HG03439 (cell line): ENCODE data around the gene LUZP2.

Experiments
- ATAC-seq: cut with Tn5 transposase; IDR thresholded peaks from one replicate; pipeline ENCODE4 v1.9.1; 2021; ENCODE audit warnings: mild to moderate bottlenecking, moderate library complexity; ENCODE audit not compliant: unreplicated experiment

LUZP2 gene

GRCh38 chr11:24708616-24709015 is 211.8 kb downstream of the LUZP2 start:
- ATAC-seq, result no peak

GRCh38 chr11:24709928-24710565 is 213.2 kb downstream of the LUZP2 start:
- ATAC-seq, result no peak

- no peak for ATAC-seq
These were observed 217.7 kb downstream of the LUZP2 start for GRCh38 chr11:24714601-24715000.

- ATAC-seq, result no peak
These were observed 219.6 kb downstream of the LUZP2 start for GRCh38 chr11:24716403-24716802.

- ATAC-seq, result no peak
These were observed 226.4 kb downstream of the LUZP2 start for GRCh38 chr11:24723231-24723630.

- ATAC-seq, result no peak
These were observed 234.7 kb downstream of the LUZP2 start for GRCh38 chr11:24731554-24731953.

GRCh38 chr11:24734742-24735237 is 237.9 kb downstream of the LUZP2 start:
- ATAC-seq, result no peak

GRCh38 chr11:24738972-24739371 is 242.1 kb downstream of the LUZP2 start:
- ATAC-seq, result no peak

GRCh38 chr11:24739637-24740036 is 242.8 kb downstream of the LUZP2 start:
- ATAC-seq, result no peak

- ATAC-seq, result no peak
These were observed 250.7 kb downstream of the LUZP2 start for GRCh38 chr11:24747275-24748251.

- ATAC-seq, result no peak
These were observed 251.4 kb downstream of the LUZP2 start for GRCh38 chr11:24748261-24748660.

- no peak for ATAC-seq
These were observed 257.6 kb downstream of the LUZP2 start for GRCh38 chr11:24754406-24754805.

- ATAC-seq, result no peak
These were observed 258.5 kb downstream of the LUZP2 start for GRCh38 chr11:24755260-24755839.

GRCh38 chr11:24759742-24760141 is 262.9 kb downstream of the LUZP2 start:
- ATAC-seq, result no peak

- ATAC-seq, result no peak
These were observed 263.8 kb downstream of the LUZP2 start for GRCh38 chr11:24760681-24761080.

- ATAC-seq, result no peak
These were observed 265.2 kb downstream of the LUZP2 start for GRCh38 chr11:24762076-24762475.

GRCh38 chr11:24767411-24767810 is 270.6 kb downstream of the LUZP2 start:
- ATAC-seq, result no peak

- no peak for ATAC-seq
These were observed 276.5 kb downstream of the LUZP2 start for GRCh38 chr11:24773322-24773721.

- no peak for ATAC-seq
These were observed 282.9 kb downstream of the LUZP2 start for GRCh38 chr11:24779791-24780190.

- no peak for ATAC-seq
These were observed 284.4 kb downstream of the LUZP2 start for GRCh38 chr11:24781288-24781687.

GRCh38 chr11:24793479-24793878 is 296.6 kb downstream of the LUZP2 start:
- ATAC-seq, result no peak

- ATAC-seq, result no peak
These were observed 297.2 kb downstream of the LUZP2 start for GRCh38 chr11:24794064-24794463.
